Measurements from ENCODE around the gene TMEM17.

GRCh38 chr2:62511636-62512035 is 5.6 kb upstream of the TMEM17 start:
- no peak for TF ChIP-seq TRIM24 (CRISPR knock-in tag; IDR thresholded peaks at IDR 0.05)
- TF ChIP-seq, protein P1, sequence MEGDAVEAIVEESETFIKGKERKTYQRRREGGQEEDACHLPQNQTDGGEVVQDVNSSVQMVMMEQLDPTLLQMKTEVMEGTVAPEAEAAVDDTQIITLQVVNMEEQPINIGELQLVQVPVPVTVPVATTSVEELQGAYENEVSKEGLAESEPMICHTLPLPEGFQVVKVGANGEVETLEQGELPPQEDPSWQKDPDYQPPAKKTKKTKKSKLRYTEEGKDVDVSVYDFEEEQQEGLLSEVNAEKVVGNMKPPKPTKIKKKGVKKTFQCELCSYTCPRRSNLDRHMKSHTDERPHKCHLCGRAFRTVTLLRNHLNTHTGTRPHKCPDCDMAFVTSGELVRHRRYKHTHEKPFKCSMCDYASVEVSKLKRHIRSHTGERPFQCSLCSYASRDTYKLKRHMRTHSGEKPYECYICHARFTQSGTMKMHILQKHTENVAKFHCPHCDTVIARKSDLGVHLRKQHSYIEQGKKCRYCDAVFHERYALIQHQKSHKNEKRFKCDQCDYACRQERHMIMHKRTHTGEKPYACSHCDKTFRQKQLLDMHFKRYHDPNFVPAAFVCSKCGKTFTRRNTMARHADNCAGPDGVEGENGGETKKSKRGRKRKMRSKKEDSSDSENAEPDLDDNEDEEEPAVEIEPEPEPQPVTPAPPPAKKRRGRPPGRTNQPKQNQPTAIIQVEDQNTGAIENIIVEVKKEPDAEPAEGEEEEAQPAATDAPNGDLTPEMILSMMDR (CRISPR knock-in tag; IDR thresholded peaks at IDR 0.05): no peak
- no peak for TF ChIP-seq ARNT (IDR thresholded peaks at IDR 0.05)
